HG02571 (cell line): ENCODE results near the gene SLC7A4.
"Not testable (repeated sequence)": the region's sequence is repeated elsewhere in the genome, so short reads cannot be mapped to it uniquely, and the experiment has no call there.

ENCODE experiments used
- ATAC-seq: cut with Tn5 transposase; IDR thresholded peaks from one replicate; pipeline ENCODE4 v1.9.1; 2021; ENCODE audit warnings: mild to moderate bottlenecking, moderate library complexity; ENCODE audit not compliant: unreplicated experiment

The SLC7A4 gene

GRCh38 chr22:21022955-21023614 lies 9.3 kb downstream of the SLC7A4 start:
- no peak for ATAC-seq

DNA sequence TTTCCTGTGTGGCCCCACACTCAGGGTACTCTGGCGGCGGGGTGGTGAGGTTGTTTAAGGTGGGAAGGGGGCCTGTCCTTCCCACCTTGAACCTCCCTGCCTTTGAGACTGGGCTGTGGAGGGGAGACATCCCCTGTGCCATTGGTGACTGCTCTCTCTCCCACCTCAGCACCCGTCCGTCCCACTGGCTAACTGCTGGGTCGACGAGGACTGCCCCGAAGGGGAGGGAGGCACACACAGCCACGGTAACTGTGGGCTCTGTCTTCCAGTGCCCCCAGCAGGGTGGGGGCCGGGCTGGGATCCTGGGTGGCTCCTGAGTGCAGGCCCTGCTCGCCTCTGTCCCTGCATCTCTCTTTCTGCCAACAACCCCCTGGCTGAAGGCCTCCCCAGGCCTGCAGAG lies 9.9 kb downstream of the SLC7A4 start:
- ATAC-seq: no peak

DNA sequence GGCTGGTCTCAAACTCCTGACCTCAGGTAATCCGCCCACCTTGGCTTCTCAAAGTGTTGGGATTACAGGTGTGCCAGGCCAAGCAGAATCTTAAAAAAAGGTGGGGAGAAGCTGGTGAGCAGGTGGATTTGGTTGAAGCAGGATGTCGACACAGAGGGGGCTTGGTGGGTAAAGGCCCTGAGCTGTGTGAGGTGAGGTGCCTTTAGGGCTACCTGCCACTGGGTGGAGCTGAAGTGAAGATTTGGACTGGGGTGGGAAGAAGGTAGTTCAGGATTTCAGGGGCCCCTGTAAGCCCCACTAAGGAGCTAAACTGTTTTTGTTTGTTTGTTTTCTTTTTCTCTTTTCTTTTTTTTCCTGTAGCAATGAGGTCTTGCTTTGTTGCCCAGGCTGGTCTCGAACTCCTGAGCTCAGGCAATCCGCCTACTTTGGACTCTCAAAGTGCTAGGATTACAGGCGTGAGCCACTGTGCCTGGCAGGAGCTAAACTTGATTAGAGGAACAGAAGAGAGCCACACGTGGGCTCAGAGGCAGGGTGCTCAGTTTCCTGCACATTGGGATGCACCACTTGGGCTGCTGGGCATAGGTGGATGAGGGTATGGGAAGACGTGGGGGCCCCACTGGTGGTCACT lies 11.4 kb downstream of the SLC7A4 start:
- no peak for ATAC-seq

- no peak for ATAC-seq
Measured at GRCh38 chr22:21018314-21018713, 14.0 kb downstream of the SLC7A4 start.

DNA sequence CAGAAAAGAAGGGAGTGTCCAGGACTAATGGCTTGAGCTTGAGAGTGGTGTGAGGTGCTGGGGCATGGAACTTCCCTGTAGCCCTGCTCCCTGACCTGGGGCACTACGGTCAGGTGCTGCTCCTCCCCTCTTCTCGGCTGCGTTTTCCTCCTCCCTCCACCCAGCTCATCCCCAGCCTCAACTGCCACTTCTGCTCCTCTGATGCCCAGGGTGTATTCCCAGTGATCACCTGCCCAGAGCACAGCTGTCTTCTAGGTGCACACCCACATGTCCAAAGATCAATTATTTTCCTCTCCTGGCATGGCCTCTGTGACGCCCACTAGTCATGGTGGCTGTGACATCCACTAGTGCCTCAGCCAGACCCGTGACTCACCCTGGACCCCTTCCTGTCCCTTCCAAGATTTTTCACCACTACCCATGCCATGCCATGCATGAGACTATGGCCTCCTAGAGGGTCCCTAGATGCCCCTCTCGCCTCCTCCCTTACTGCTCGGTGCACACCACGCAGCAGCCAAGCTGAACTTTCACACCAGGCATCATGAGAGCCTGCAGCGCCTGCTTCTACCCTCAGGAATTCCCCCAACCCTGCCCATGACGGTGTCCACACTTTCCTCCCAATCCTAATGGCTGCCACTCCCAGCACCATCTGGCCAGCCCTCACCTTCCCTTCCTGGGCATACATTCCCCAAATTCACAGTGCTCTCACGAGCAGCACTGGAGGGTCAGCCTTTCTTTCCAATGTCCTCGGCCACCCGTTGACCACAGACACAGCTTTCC lies 15.5 kb downstream of the SLC7A4 start:
- ATAC-seq: no peak

DNA sequence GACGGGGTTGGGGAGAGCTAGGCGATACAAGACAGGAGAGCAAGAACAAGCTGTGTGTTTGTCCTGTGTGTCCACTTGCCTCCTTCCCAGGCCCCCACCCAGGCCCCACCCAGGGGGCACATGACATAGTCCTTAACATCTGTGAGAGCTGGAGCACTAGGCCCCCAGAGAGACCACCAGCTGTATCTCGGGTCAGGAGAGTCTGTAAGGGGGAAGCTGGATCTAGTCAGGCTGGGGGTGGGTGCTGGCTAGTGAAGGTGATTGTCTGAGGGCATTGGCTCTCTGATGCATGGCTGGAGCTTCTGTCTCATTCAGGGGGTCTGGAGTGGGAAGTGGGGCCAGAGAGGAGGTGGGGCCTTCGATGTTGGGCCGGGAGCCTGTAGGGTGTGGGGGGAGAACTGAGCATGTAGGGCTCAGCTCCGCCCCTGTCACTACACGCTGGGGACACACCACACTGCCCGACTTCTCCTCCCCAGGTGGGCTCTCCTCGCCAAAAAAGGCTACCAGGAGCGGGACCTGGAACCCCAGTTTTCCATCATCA lies 16.8 kb downstream of the SLC7A4 start:
- ATAC-seq: no peak

- no peak for ATAC-seq
Measured at GRCh38 chr22:21014726-21015465, 17.5 kb downstream of the SLC7A4 start, which contains the start of gene P2RX6. TSS of gene P2RX6 (plus strand) at chr22:21015165. CDS start at chr22:21015175, 10 bp downstream.

- ATAC-seq: no peak
Measured at GRCh38 chr22:21014202-21014725, 18.1 kb downstream of the SLC7A4 start.

DNA sequence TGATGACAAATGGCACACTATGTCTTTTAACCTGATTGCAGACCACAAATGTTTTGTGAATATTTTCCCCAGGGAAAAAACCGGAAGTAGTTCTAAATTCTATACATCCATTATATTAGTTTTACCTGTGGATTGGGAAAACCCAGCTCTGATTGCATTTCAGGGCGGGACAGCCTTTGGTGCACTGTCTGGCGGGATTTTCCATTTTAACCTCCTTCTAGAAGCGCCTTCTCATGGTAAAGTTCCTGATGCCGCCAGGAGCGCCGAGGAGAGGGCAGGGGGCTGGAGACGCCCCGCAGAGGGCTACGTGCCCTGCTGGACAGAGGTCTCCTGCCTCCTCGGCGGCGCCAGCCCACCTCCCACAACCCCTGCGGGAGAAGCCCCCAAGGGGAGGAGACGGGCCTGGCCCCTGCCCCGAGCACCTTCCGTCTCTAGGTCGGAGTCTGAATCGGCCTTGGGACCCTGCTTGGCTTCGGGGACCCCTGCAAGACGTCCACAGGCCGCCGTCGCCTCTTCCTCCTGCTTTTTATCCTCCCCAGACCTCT lies 18.6 kb downstream of the SLC7A4 start:
- no peak for ATAC-seq

DNA sequence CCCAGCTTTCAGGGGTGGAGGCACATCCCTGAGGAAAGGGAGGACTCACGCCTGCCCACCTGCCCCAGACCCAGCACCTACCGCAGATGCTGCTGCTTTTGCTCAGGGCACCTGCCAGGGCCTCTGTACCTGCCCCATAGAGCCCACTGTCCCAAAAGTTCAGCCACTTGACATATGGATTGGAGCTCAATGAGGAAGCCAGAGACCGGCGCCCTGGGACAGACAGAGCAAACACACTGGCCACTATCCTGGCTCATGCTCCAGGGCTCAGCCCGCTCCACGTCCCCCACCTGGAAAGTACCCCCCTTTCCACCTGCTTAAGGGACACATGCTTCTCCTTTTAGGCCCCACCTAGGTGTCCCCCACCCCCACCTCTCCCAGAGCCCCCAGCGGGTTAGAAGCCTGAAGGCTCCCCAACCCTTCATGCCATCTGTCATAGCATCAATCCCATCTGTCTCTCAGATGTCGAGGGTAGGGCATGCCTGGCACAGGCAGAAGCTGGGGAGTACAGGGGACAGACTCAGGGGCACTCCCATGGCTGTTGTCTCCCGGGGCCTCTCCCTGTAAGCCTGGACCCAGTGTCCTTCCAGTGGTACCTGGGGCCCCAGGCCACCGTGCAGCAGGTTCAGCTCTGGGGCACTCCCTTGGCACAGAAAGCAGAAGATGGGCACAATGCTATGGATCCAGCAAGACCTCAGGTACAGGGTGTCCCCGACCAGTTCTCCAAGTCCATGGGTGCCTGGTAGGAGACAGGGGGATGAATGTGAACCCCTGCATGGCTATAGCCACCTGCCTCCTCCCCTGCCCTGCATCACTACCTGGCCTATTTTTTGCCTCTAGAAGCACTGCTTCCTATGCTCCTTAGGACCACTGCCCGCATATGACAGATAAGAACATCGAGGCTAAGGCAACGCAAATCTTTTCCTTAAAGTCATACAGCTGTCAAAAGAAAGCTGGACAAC lies 19.6 kb downstream of the SLC7A4 start:
- no peak for ATAC-seq

GRCh38 chr22:21010426-21011113 lies 21.8 kb downstream of the SLC7A4 start:
- no peak for ATAC-seq

GRCh38 chr22:21009638-21010425 lies 22.5 kb downstream of the SLC7A4 start:
- ATAC-seq: no peak

GRCh38 chr22:21009208-21009607 lies 23.2 kb downstream of the SLC7A4 start:
- not testable (repeated sequence) for ATAC-seq

GRCh38 chr22:21003782-21004181 lies 28.6 kb downstream of the SLC7A4 start:
- no peak for ATAC-seq

DNA sequence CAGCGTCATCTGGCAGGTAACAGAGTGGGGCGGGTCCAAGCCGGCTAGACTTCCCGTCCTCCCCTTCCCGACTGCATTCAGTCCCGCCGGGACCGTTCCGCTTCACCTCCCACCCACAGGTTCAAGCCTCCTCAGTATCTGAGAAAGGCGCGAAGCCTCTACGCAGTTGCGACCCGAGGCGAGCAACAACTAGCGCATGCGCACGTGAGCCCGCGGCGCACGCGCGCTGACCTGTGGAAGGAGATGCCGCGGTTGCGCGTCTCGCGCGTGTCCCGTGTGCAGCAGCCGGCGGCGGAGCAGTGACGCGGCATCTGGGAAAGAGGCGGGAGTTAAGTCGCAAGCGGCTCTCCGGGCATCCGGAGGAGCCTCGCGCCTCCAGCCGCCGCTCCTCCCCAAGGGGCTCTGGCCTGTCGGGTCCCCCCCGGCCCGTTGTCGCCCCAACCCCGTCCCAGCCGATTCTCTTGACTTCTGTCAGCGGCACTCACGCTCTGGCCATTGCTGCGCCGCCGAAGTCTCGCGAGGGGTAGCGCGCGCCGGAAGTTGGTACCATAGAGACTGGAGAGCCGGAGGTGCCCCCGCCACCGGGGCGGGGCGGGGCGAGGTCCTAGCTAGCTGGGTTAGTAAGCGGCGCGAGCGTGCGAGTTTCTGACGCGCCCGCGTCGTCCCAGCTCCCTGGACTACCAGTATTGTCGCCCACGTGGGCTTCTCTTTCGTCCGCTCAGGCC lies 30.6 kb downstream of the SLC7A4 start, which contains the start of gene THAP7:
THAP7 (minus strand) TSS at position 518 of the 725 bp plus-strand sequence; CDS start at position 311, 207 bp downstream.
- peak; percentile 77 for ATAC-seq

DNA sequence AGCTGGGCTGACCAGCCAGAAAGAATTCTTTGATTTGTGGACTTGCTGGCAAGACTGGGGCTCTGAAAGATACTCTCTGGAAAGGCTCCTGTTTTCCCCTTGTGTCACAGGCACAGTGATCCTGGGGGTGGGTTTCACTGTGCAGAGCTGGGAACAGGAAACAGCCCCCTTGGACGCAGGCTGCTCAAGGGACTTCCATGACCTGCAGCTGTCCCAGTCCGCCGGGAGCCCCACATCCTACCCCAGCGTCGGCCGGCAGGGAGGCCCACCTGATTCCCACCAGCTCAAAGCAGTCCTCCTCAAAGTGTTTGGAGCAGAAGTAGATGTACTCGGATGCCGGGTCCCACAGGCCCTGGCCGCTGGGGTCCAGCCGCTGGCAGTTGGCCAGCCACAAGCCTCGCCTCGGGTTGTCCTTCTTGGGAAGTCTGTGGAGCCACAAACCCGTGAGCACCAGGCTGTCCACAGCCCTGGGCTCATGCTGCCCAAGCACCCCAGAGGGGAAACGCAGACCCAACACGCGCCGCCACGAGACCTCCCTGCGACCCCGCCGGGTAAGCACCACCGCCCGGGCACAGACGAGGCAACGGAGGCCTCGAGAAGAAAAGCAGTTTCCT lies 31.3 kb downstream of the SLC7A4 start:
- ATAC-seq: no peak
